ENCODE measurements around the gene TUBGCP6. TPM values are rescaled to one million over a fixed set of nuclear protein-coding genes. Genes with fewer than 3 reads are reported as not detected.

The TUBGCP6 gene
- total and polyA plus RNA-seq, 2 donors (not counting 3 experiments of a cell fraction or from before 2014, with no cell fraction given) = 33.1 to 45.3 TPM

DNA sequence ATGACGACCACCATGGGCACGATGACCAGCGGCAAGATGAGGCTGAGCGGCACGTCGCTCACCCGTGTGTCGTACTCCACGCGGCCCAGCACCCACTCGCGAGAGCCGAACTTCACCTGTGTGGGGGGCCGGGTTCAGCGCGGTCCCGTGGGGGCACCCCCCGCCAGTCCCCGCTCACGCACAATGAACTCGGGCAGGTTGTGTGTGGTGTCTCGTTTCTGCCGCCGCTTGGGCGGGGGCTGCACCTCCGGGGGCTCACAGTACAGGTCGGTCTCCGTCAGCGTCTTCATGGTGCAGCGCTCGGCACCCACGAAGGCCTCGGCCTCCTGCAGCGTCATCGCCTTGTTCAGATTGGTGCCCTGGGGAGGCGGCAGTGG lies 36.5 kb upstream of the TUBGCP6 start:
- ChIA-PET CTCF (no interaction called here), POLR2A (no interaction called here)
- H3K79me2 ChIP-seq (ENCODE audit: control insufficient read depth, insufficient read depth, low read length) = no peaks in the 10 kb centered on the region
- intact Hi-C loops (cut with micrococcal nuclease) (no loop called here), dilution Hi-C loops (cut with MboI; ENCODE audit: extremely low pct_ligation_motif_present, low sequenced_read_pairs) (no loop called here)
- no peak overlapping the region for H3K27ac ChIP-seq (ENCODE audit: insufficient read depth, low read depth, low read length)
- no peak overlapping the region for H3K9ac ChIP-seq (replicated peaks; ENCODE audit: extremely low read depth, insufficient read depth, low read length)
- TF ChIP-seq, protein P1, sequence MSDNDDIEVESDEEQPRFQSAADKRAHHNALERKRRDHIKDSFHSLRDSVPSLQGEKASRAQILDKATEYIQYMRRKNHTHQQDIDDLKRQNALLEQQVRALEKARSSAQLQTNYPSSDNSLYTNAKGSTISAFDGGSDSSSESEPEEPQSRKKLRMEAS (IDR thresholded peaks at IDR 0.05; ENCODE audit: insufficient read depth, insufficient read length) = no peak
- TF ChIP-seq JUN (IDR thresholded peaks at IDR 0.05; ENCODE audit: borderline replicate concordance, insufficient read depth, insufficient read length, low read depth) (no peak), POLR2A (IDR thresholded peaks at IDR 0.05; ENCODE audit: low read depth, low read length) (no peak), GATA2 (IDR thresholded peaks at IDR 0.05; ENCODE audit: insufficient read depth, insufficient read length, low read depth, low read length) (no peak)
- H3K4me2 ChIP-seq (ENCODE audit: insufficient read depth, low read length) = no peak overlapping the region
- no peaks in the 10 kb centered on the region for H3K27me3 ChIP-seq (ENCODE audit: control insufficient read depth in 2 of 2, insufficient read depth in 2 of 2, low read length in 2 of 2)
- no peaks in the 10 kb centered on the region for H3K9me1 ChIP-seq (replicated peaks; ENCODE audit: control insufficient read depth, extremely low read depth, insufficient read depth, low read length)
- H3K4me1 ChIP-seq (ENCODE audit: control insufficient read depth, extremely low read depth, insufficient read depth, low read length) = peaks cover 2% of the 10 kb centered on the region
- peaks cover 43 to 73% of the 10 kb centered on the region in 2 experiments for H3K36me3 ChIP-seq (ENCODE audit: control insufficient read depth in 2 of 2, extremely low read depth in 1 of 2, insufficient read depth in 2 of 2, low read length in 2 of 2)
- H3K9me3 ChIP-seq (replicated peaks; ENCODE audit: control insufficient read depth, insufficient read depth, low read length) = no peaks in the 10 kb centered on the region
- no peak for DNase-seq (ENCODE audit: low read depth, low spot score)
- TSS peak; percentile 26 for BruUV-seq (replicated peaks)
- H4K20me1 ChIP-seq (replicated peaks; ENCODE audit: control insufficient read depth, extremely low read depth, insufficient read depth, low read length) = no peaks in the 10 kb centered on the region
- no peak overlapping the region for H2AFZ ChIP-seq (ENCODE audit: low read depth, low read length)
- H3K4me3 ChIP-seq (replicated peaks in 1 of 3; ENCODE audit: insufficient read depth in 1 of 3, low read depth in 1 of 3, low read length in 3 of 3) = no peak overlapping the region
- no peak for FAIRE-seq

DNA sequence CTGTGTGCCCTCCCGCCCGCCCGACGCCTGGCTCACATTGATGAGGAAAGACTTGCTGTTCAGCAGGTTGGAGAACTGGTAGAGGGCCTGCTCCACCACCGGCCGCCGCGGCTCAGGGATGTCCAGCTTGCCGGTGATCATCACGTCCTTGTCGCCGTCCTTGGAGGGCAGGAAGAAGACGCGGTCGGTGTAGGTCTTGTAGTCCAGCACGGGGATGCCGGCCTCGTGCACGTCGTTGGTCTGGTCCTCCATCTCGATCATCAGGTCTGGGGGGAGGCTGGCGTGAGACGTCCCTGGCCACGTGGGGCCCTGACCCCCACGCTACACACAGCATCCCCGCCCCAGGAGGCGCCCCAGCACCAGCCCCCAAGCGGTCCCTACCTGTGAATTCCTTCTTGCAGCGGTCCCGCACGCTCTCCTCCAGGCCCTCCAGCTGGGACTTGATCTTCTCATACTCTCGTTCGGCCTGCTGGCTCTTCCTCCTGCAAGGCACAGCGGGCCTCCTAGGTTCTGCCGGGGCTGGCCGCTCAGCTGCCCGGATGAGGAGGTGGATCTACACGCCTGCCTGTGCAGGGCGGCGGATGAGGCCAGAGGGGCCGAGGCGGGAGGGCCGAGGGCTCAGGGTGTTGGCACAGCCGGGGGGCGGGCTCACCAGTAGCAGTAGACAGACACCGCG lies 36.0 kb upstream of the TUBGCP6 start:
- Histone ChIP-seq H3K27me3 (ENCODE audit: control insufficient read depth in 2 of 2, insufficient read depth in 2 of 2, low read length in 2 of 2) (no peaks in the 10 kb centered on the region), H3K9ac (replicated peaks; ENCODE audit: extremely low read depth, insufficient read depth, low read length) (no peak overlapping the region), H4K20me1 (replicated peaks; ENCODE audit: control insufficient read depth, extremely low read depth, insufficient read depth, low read length) (no peaks in the 10 kb centered on the region), H3K36me3 (ENCODE audit: control insufficient read depth in 2 of 2, extremely low read depth in 1 of 2, insufficient read depth in 2 of 2, low read length in 2 of 2) (peaks cover 42 to 70% of the 10 kb centered on the region in 2 experiments), H2AFZ (ENCODE audit: low read depth, low read length) (no peak overlapping the region), H3K79me2 (ENCODE audit: control insufficient read depth, insufficient read depth, low read length) (no peaks in the 10 kb centered on the region), H3K4me3 (replicated peaks in 1 of 3; ENCODE audit: insufficient read depth in 1 of 3, low read depth in 1 of 3, low read length in 3 of 3) (no peak overlapping the region), H3K27ac (ENCODE audit: insufficient read depth, low read depth, low read length) (no peak overlapping the region), H3K4me2 (ENCODE audit: insufficient read depth, low read length) (no peak overlapping the region), H3K9me1 (replicated peaks; ENCODE audit: control insufficient read depth, extremely low read depth, insufficient read depth, low read length) (no peaks in the 10 kb centered on the region), H3K9me3 (replicated peaks; ENCODE audit: control insufficient read depth, insufficient read depth, low read length) (no peaks in the 10 kb centered on the region), H3K4me1 (ENCODE audit: control insufficient read depth, extremely low read depth, insufficient read depth, low read length) (peaks cover 2% of the 10 kb centered on the region)
- DNase-seq (ENCODE audit: low read depth, low spot score) = no peak
- TF ChIP-seq, protein P2, sequence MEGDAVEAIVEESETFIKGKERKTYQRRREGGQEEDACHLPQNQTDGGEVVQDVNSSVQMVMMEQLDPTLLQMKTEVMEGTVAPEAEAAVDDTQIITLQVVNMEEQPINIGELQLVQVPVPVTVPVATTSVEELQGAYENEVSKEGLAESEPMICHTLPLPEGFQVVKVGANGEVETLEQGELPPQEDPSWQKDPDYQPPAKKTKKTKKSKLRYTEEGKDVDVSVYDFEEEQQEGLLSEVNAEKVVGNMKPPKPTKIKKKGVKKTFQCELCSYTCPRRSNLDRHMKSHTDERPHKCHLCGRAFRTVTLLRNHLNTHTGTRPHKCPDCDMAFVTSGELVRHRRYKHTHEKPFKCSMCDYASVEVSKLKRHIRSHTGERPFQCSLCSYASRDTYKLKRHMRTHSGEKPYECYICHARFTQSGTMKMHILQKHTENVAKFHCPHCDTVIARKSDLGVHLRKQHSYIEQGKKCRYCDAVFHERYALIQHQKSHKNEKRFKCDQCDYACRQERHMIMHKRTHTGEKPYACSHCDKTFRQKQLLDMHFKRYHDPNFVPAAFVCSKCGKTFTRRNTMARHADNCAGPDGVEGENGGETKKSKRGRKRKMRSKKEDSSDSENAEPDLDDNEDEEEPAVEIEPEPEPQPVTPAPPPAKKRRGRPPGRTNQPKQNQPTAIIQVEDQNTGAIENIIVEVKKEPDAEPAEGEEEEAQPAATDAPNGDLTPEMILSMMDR (IDR thresholded peaks at IDR 0.05; ENCODE audit: extremely low read depth in 1 of 2, insufficient read depth in 1 of 2, low read depth in 1 of 2, low read length in 2 of 2) = no peak
- no peak for TF ChIP-seq GATA2 (IDR thresholded peaks at IDR 0.05; ENCODE audit: insufficient read depth, insufficient read length, low read depth, low read length)
- TF ChIP-seq, protein P1 (IDR thresholded peaks at IDR 0.05; ENCODE audit: insufficient read depth, insufficient read length) = no peak
- TF ChIP-seq MYC (IDR thresholded peaks at IDR 0.05; ENCODE audit: low read depth, low read length) = no peak
- no peak for TF ChIP-seq POLR2AphosphoS5 (IDR thresholded peaks at IDR 0.05; ENCODE audit: insufficient read depth, low read depth, low read length)
- TF ChIP-seq EZH2 (IDR thresholded peaks at IDR 0.05; ENCODE audit: borderline replicate concordance, low read depth, low read length, severe bottlenecking) = no peak
- no peak for TF ChIP-seq JUN (IDR thresholded peaks at IDR 0.05; ENCODE audit: borderline replicate concordance, insufficient read depth, insufficient read length, low read depth)
- no peak for TF ChIP-seq FOS (IDR thresholded peaks at IDR 0.05; ENCODE audit: borderline replicate concordance, insufficient read depth, low read length)
- TF ChIP-seq POLR2A (IDR thresholded peaks at IDR 0.05; ENCODE audit: low read depth, low read length) = no peak
- no TSS peak for BruUV-seq (replicated peaks)
- dilution Hi-C loops (cut with MboI; ENCODE audit: extremely low pct_ligation_motif_present, low sequenced_read_pairs) = no loop called here
- intact Hi-C loops (cut with micrococcal nuclease) = no loop called here
- POLR2A ChIA-PET = no interaction called here
- CTCF ChIA-PET = no interaction called here
- FAIRE-seq = no peak

Measured in endothelial cell of umbilical vein (primary cell).